ENCODE measurements around the gene HNF1A.

DNA sequence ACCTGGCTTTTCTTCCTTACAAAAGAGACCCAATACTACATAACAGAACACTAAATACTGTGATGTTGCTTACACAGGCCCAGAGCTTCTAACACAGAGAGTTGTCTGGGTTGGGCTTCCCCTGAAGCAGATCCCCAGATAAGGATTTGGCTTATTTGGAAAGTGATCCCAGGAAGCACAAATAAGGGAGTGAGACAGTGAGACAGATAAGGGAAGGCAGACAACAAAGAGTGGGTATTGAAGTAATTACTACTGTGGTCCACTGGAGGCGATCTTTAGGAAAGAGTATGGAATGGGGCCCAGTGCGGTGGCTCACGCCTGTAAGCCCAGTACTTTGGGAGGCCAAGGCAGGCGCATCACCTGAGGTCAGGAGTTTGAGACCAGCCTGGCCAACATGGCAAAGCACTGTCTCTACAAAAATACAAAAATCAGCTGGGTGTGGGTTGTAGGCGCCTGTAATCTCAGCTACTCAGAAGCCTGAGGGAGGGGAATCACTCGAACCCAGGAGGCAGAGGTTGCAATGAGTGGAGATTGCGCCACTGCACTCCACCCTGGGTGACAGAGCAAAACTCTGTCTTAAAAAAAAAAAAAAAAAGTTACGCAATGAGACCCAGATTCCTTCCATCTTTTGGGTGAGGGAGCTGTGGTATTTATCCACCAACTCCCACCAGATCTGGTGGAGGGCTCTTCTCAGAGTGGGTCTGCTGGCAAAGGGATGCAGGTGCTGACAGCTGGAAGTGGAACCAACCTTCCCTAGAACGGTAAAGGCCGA, 48.1 kb downstream of the HNF1A start:
- TF ChIP-seq CTCF (IDR thresholded peaks at IDR 0.05) (no peak), POLR2A (IDR thresholded peaks at IDR 0.05) (no peak)
